GM21825 (cell line): Measurements from ENCODE around the gene MAP3K9.
"Not testable (repeated sequence)": the region's sequence is repeated elsewhere in the genome, so short reads cannot be mapped to it uniquely, and the experiment has no call there.

Experiments
- ATAC-seq: cut with Tn5 transposase; IDR thresholded peaks from one replicate; pipeline ENCODE4 v1.9.1; 2021; ENCODE audit warnings: mild to moderate bottlenecking, moderate library complexity; ENCODE audit not compliant: unreplicated experiment

Gene MAP3K9

DNA sequence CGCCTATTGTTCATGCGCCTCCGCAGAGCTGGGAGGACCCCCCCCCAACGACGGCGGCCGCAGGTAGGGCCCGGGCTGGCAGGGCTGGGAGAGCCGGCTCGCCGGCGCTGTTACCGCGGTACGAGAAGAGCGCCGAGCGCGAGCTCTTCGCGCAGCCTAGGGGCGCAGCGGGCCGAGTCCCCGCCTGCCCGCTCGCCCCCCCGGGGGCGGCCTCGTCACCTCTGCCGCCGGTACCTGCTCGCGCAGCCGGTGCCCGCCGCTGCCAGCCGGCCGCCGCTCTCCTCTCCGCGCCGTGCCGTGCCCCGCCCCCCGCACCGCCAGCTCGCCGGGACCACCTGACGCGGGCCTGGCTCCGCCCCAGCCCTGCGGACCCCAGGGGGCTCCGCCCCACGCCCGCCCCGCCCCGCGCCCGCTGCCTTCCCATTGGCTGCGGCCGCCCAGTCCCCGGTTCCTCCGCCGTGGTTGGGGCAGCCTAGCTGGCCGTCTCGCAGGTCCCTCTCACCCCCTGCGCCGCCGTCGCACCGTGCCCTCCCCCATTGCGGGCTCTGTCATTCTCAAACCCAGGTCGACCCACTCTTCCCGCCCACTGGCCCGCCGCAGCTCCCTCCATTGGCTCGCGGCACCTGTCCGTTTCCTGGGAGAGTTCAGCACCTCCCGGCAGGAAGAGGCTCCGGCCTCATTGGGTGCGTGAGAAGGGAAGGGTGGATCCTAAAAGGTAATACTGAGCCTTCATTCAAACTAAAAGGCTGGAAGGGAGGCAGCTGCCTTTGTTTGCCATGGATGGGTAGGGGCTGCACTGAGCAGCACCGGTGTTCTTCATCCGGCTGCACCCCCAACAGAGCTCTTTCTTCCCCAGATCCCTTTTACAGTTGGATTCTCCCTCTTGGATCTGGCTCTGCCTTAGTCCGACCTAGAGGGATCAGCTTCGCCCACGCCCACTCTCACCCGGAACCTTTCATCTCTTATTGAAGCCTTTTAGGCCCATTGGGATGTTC, at the start of gene MAP3K9:
Gene MAP3K9, minus strand, starts transcription at position 289 of the 995 bp plus-strand sequence. CDS start 342 bp downstream, outside the sequence.
- peak; percentile 89 for ATAC-seq

DNA sequence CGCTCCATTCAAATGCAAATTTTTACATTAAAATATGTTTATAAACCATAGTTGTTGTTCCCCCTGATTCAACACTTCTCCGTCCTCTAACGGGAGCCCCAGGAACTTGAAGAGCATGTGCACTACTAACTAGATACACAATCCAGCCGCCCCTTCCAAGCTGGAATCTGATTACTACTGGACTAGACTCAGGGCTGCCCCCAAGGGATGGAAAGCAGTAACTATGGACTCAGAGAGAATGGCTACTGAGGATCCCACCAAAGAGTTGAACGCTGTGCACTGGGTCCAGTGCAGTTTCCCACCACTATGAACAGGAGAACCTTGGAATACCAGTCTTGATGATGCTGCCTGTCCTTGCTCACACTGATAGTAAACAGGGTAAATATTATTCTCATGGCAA, 49.3 kb upstream of the MAP3K9 start:
- ATAC-seq: no peak

DNA sequence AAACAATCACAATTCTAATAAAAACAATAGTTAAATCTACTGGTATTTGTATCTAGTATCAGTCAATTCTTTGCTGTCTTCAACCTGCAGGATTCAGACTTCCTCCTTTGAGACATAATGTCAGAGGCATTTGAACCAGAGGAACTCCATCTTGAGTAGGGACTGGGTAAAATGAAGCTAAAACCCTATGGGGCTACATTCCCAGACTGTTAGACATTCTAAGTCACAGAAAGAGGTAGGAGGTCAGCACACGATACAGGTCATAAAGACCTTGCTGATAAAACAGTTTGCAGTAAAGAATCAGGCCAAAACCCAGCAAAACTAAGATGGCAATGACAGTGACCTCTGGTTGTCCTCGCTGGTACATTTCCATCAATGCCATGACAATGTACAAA, 48.2 kb upstream of the MAP3K9 start:
- ATAC-seq: no peak

DNA sequence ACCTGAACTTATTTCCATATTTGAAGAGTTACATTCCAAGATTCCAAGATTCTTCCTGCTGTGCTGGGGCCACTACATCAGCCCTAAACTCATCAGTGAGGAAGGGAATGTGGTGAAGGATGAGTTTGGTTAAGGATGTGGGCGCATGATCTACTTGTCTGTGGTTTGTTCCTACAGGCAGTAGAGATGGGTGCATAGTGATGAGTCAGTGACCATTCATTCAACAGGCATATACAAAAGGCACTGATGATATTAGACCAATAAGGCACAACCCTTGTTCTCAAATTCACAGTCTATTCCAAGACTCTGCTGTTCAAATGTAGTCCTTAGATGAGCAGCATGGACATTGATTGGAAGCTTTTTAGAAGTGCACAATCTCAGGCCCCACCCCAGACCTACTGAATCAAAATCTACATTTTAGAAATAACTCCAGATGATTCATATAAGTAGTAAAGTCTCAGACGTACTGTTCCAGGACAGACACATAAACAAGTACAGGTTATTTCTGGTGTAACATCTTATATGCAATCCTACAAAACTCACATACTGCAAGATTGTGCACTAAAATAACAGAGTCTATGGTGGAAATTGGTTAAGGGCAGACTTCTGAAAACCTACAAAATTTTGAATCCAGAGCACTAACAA, 47.7 kb upstream of the MAP3K9 start:
- ATAC-seq: no peak

DNA sequence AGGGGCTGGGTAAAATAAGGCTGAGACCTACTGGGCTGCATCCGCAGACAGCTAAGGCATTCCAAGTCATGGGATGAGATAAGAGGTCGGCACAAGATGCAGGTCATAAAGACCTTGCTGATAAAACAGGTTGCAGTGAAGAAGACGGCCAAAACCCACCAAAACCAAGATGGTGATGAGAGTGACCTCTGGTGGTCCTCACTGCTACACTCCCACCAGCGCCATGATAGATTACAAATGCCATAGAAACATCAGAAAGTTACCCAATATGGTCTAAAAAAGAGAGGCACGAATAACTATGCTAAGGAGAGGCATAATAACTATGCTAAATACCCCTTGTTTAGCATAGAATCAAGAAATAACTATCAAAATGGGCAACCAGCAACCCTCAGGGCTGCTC, 46.2 kb upstream of the MAP3K9 start:
- no peak for ATAC-seq

DNA sequence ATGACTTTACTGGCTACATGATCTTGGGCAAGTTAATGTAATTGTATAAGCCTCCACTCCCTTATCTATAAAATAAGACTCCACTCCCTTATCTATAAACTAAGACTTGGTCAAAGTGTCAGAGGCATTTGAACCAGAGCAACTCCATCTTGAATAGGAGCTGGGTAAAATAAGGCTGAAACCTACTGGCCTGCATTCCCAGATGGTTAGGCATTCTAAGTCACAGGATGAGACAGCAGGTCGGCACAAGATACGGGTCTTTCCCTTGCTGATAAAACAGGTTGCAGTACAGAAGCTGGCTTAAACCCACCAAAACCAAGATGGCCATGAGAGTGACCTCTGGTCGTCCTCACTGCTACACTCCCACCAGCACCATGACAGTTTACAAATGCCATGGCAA, 44.3 kb upstream of the MAP3K9 start:
- not testable (repeated sequence) for ATAC-seq

DNA sequence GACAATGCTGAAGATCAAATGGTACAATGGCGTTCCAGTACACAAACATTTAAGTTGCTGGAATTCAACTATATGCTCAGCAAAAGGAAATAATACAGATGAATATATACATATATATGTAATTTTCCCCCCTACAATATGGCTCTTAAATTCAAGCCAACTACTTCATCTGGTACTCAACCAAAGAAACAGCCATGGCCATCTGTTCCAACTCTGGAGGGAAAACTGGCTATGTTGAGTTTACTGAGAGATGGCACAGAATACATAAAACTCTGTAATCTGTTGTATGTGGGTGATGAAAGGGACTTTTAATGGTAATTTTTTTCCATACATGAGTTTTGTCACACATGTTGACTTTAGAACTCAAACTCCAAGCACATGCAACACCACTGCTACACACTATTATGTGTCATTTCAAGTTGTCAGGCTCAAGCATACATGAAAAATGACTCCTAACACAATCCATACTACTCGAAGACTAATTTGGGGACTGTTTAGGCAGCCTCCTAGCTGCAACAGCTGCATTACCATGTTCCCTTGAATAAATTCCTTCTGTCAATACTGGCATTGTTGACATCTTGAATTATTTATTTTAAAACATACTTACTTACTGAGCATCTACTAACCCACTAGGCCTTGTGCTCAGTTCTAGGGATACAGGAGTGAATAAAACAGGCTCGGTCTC, 38.2 kb upstream of the MAP3K9 start:
- no peak for ATAC-seq

DNA sequence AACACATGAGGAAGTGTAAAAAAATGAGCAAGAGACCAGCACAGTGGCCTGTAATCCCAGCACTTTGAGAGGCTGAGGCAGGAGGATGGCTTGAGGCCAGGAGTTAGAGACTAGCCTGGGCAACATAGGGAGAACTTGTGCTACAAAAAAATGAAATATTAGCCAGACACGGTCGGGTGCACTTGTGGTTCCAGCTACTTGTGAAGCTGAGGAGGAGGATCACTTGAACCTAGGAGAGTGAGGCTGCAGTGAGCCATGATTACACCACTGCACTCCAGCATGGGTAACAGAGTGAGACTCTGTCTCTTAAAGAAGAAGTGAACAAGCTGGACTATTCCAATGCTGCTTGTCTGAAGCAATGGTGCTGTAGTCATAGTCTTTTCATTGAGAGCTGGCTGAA, 36.3 kb upstream of the MAP3K9 start:
- ATAC-seq: no peak

DNA sequence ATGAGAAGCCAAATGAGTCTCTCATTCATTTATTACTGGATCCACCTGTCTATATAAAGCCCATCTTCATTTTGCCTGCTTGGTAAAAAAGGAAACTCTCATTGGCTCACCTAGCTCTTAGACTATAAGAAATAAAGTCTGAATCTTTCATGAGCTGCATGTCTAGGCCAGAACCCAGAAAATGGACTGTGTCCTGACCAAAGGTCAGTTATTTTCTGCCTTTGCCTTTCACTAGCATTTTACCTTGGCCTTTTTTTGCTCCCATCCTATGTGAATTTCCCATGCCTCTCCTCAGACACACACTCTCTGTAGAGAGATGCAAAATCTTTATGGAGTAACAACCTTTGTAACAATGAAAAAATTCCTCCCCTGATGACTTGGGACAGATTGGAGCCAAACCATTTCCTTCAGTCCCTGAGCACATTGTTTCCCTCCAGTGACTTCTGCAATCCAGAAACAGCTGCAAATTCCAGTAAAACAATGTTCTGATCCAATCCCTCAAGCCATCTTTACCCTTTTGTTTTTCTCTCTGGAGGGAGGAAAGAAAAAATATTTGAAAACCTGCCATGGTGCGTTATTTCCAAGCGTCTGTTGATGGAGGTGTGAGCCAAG, 33.6 kb upstream of the MAP3K9 start:
- no peak for ATAC-seq

DNA sequence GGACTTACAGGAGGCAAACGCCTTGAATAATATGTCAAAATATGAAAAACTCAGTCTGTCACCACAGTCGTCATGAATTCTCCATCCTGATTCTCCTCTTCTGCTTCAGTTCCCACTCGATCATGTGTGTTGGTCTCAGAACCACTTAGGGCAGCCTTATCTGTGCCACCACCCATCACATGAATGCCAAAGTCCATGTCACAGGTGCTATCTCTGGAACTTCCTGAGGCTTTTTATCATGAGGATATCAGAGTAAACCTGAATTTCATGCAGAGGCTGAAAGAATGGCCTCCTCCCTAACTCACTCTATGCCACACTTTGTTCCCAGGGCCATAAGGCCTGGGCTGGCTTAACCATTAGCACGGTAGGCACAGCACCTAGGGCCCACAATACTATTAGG, 28.8 kb upstream of the MAP3K9 start:
- ATAC-seq: no peak

DNA sequence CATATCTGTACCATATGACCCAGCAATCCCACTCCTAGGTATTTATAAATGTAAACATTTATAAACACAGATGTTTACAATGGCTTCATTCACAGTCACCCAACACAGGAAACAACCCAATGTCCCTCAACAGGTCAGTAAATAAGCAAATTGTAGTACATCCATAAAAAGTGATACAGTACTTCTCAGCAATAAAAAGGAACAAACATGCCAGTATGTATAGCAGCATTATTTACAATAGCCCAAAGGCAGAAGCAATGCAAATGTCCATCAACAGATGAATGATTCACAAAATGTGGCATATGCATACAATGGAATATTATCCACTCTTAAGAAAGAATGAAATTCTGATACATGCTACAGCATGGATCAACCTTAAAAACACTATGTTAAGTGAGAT, 27.6 kb upstream of the MAP3K9 start:
- ATAC-seq: no peak

DNA sequence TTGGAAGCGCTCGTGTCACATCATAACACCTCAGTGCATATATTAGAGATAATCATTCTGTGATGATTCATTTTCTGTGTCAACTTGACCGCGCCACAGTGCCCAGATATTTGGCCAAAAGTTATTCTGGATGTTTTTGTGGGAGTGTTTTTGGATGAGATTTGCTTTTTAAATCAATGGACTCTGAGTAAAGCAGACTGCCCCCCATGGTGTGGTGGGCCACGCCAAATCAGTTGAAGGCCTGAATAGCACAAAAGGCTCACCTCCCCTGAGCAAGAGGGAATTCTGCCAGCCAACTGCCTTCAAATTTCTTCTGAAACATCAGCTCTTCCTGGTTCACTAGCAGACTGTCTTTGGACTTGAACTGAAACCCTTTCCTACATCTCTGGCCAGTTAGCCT, 24.6 kb upstream of the MAP3K9 start:
- ATAC-seq: no peak

DNA sequence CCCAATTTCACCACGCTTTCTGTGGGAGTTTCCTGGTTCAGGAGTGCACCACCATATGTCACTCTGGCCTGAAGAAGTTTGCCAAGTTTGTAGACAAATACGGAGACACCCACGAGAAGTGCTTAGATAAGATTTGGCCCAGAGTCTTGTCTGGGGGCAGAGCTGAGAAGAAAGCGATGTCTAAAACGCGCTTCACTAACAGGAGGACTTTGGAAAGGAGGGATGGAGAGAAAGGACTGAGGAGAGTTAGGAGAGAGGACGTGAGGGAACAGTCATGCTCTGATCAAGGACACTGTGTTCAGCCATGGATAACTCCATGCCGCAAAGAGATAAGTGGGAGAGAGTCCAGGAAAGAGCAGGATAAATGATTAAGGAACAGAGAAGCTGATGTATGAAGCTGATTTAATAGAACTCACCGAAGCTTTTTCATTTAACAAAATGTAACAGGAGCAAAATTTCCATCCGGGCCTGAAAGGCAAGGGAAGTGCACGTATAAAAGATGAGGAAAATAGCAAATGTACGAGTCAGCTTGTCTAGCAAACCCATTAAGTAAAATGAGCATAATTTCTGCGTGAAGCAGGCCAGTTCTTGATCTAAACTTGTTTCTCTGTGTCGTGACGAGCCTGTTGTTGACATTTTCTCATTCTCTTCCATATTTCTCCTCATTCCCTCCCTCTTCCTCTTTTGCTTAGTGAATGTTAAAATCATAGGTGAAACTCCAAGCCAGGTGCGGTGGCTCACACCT, 23.4 kb upstream of the MAP3K9 start:
- ATAC-seq: no peak

DNA sequence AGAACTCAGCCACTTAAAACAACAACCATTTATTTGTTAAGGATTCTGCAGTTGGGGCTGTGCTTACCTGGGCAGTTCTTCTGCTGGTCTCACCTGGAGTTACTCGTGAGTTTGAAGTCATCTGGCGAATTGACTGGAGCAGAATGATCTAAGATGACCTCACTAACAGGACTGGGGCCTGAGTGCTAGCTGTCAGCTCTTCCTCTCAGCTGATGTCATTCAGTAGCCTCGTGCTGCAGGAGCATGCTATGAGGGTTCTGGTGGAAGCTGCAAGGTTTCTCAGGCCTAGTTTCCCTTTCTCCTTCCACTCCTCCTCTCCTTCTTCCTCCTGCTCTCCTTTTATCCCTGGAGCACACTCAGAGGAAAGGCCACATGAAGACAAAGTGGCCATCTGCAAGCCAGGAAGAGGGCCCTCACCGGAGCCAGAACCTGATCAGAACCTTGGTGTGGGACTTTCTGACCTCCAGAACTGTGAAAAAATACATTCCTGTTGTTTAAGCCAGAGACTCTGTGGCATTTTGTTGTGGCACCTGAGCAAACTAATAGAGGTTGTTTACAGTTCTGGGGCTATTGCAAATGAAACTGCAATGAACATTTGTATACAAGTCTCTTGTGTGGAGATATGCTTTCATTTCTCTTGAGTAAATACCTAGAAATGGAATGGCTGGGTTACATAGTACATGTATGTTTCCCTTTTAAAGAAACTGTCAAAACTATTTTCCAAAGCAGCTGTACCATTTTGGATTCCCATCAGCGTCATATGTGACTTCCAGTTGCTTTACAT, 21.9 kb upstream of the MAP3K9 start:
- ATAC-seq: no peak

DNA sequence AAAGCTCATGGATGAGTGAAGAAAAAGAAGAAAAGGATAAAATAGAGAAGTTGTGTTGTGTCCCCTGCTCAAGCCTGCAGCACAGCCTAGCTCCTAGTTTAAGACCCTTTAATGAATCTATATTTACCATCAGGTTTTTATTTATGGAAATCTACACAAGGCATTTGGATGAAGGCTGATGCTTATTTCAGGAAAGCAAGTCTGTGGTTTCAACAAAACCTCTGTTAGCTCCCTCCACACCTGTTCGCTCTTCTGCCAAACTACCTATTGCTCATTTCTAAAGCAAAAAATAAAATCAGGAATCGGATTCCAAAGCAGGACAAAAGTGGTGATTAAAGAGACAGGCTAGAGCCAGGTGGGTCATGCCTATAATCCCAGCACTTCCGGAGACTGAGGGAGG, 18.9 kb upstream of the MAP3K9 start:
- ATAC-seq: no peak

DNA sequence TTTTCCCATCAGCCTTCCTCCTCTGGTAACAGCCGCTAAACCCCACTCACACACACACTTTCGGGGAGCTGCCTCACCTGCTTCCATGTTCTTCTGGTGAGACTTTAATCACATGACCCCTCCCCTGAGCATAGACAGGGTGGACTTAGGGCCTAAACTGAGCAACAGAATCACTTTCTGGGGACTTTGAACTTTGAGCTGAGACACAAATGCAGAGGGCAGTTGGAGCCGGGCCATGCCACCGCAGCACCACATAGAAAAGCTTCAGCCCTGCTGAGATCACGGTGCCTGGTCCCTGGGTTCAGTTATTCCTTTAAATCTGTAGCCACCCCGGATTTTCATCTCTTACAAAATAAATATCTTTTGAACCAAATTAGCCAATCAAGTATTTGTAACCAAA, 18.4 kb upstream of the MAP3K9 start:
- no peak for ATAC-seq

DNA sequence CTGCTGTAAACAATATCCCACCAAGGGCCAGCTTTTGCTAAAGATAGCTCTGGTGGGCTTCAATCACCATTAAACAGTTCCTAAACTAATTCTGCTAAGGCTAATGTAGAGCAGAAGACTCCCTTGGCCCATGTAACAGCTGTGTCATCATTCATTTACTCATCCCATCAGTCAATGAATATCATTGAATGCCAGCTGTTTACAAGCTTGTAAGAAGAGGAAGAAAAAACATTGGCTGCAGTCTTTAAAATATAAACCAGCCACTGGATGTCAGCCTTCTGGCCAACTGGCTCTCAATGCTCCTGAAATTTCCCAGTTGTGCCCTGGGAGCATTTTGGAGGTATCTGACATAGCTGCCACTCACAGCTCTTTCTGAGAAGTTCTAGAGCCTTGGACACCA, 18.0 kb upstream of the MAP3K9 start:
- no peak for ATAC-seq

DNA sequence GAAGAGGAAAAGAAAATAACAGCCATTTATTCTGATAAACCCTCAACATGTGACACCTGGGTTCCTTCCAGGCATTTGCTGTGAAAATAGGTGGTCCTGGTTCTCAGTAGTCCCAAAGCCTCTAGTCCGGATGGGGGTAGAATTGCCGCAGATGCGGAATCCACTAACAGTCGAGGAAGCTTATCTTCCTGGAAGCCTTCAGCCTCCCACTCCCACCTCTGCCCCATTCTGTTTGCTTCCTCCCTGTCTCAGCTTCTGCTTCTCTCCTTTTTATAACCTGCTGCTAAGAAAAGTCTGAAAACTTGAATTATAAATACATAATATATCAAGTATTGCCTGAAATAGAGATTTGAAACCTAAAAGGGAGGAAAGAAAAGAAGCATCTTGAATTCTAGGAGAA, 14.0 kb upstream of the MAP3K9 start:
- ATAC-seq: no peak

DNA sequence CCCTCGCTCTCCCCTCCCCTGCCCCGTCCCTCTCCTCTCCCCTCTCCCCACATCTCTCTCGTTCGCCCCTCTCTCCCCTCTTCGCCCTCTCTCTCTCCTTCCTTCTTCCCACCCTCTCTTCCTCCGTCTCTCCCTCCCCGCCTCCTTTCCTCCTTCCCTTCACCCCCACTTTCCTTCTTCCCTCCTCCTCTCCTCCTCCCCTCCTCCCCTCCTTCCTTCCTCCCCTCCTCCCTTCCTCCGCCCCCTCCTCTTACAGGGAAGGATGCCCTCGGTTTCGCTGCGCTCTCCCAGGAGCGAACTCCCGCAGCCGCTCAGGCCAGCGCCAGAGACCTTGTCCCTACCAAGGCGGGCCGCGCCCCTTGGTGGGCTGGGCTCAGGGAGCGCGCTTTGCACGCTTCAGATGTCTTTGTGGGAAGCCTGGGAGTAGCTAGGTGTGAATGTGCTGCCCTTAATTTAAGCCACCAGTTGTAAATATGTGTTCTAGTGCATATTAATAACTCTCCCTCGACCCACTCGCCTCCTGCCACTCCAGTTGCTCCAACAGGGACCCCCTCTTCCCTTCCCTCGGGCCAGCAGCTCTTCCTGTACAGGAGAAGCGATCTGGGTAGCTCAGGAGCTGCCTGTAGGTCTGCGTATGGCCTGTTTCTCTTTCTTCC, 13.3 kb upstream of the MAP3K9 start:
- ATAC-seq: no peak
